SK-N-SH (cell line): Measurements from ENCODE around the gene IGF2BP2.

Experiments used
- EP300 ChIP-seq, 2 experiments: IDR thresholded peaks; 2 replicates each; pipeline versions ENCODE4 v1.4.0 to v1.6.1; 2012; ENCODE audit warnings: borderline replicate concordance in 1 of 2, low read depth in 1 of 2, low read length in 1 of 2
- NFIC ChIP-seq: IDR thresholded peaks from 2 replicates; pipeline ENCODE4 v1.4.0; 2012; ENCODE audit warnings: borderline replicate concordance
- POLR2AphosphoS5 ChIP-seq: IDR thresholded peaks from 2 replicates; pipeline ENCODE4 v1.6.1; 2012; ENCODE audit warnings: low read depth, low read length
- TF ChIP-seq, protein P1 (sequence below): fragments of 150-350 bp; IDR thresholded peaks from 2 replicates; pipeline ENCODE4 v1.6.1; 2017; ENCODE audit warnings: antibody characterized with exemption, low read length, low read depth, borderline replicate concordance
- TF ChIP-seq, protein P2 (sequence below): IDR thresholded peaks from 2 replicates; pipeline ENCODE4 v1.6.1; 2012; ENCODE audit warnings: mild to moderate bottlenecking, low read depth, low read length, moderate library complexity
- TF ChIP-seq, protein P3 (sequence below): fragments of 200-600 bp; sonication (generic); IDR thresholded peaks from 2 replicates; pipeline ENCODE4 v1.6.1; 2017; ENCODE audit warnings: antibody characterized with exemption, mild to moderate bottlenecking, moderate library complexity

DNA sequence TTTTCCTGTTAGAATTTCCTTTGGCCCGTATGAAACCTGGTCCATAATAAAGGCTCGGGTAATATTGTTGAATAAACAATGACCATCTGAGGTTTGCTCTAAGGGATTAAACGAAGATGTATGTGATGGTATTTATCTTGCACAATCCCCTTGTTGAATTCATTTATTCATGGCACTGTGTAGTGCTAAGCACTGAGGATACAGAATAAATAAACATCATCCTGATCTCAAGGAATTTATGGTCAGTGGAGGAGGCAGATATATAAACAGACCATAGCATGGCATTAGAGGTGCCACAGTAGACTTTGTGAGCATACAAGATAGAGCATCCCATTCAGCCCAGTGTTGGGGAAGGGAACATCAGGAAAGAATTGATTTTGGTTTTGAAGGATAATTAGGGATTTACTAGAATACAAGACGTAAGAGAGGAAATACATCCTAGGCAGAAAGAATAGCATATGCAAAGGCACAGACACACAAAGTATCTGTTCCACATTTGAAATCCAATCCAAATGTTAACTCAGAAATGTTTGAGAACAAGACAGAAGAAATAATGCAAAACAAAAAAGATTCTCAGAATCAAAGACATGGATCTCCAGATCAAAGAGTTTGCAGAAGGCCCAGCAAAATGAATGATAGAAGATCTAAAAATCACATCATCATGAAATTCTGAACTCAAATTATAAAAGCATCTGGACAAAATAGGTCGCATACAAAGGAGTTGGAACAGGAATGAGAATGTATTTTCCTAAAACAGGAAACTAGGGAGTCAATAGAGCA, 5.4 kb upstream of the IGF2BP2 start:
- TF ChIP-seq, protein P1, sequence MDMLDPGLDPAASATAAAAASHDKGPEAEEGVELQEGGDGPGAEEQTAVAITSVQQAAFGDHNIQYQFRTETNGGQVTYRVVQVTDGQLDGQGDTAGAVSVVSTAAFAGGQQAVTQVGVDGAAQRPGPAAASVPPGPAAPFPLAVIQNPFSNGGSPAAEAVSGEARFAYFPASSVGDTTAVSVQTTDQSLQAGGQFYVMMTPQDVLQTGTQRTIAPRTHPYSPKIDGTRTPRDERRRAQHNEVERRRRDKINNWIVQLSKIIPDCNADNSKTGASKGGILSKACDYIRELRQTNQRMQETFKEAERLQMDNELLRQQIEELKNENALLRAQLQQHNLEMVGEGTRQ, result no peak
- no peak for TF ChIP-seq NFIC
- no peak for TF ChIP-seq EP300 (IDR thresholded peaks at IDR 0.05; ENCODE audit: borderline replicate concordance in 1 of 2, low read depth in 1 of 2, low read length in 1 of 2)
- TF ChIP-seq, protein P2, sequence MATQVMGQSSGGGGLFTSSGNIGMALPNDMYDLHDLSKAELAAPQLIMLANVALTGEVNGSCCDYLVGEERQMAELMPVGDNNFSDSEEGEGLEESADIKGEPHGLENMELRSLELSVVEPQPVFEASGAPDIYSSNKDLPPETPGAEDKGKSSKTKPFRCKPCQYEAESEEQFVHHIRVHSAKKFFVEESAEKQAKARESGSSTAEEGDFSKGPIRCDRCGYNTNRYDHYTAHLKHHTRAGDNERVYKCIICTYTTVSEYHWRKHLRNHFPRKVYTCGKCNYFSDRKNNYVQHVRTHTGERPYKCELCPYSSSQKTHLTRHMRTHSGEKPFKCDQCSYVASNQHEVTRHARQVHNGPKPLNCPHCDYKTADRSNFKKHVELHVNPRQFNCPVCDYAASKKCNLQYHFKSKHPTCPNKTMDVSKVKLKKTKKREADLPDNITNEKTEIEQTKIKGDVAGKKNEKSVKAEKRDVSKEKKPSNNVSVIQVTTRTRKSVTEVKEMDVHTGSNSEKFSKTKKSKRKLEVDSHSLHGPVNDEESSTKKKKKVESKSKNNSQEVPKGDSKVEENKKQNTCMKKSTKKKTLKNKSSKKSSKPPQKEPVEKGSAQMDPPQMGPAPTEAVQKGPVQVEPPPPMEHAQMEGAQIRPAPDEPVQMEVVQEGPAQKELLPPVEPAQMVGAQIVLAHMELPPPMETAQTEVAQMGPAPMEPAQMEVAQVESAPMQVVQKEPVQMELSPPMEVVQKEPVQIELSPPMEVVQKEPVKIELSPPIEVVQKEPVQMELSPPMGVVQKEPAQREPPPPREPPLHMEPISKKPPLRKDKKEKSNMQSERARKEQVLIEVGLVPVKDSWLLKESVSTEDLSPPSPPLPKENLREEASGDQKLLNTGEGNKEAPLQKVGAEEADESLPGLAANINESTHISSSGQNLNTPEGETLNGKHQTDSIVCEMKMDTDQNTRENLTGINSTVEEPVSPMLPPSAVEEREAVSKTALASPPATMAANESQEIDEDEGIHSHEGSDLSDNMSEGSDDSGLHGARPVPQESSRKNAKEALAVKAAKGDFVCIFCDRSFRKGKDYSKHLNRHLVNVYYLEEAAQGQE, result no peak
- TF ChIP-seq, protein P3, sequence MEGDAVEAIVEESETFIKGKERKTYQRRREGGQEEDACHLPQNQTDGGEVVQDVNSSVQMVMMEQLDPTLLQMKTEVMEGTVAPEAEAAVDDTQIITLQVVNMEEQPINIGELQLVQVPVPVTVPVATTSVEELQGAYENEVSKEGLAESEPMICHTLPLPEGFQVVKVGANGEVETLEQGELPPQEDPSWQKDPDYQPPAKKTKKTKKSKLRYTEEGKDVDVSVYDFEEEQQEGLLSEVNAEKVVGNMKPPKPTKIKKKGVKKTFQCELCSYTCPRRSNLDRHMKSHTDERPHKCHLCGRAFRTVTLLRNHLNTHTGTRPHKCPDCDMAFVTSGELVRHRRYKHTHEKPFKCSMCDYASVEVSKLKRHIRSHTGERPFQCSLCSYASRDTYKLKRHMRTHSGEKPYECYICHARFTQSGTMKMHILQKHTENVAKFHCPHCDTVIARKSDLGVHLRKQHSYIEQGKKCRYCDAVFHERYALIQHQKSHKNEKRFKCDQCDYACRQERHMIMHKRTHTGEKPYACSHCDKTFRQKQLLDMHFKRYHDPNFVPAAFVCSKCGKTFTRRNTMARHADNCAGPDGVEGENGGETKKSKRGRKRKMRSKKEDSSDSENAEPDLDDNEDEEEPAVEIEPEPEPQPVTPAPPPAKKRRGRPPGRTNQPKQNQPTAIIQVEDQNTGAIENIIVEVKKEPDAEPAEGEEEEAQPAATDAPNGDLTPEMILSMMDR, result no peak
- no peak for TF ChIP-seq POLR2AphosphoS5
